ENCODE measurements around the gene NCCRP1. TPM values are rescaled to one million over a fixed set of nuclear protein-coding genes. Genes with fewer than 3 reads are reported as not detected.

The NCCRP1 gene
- total and polyA plus RNA-seq, 7 experiments from 2014 or later = not detected

DNA sequence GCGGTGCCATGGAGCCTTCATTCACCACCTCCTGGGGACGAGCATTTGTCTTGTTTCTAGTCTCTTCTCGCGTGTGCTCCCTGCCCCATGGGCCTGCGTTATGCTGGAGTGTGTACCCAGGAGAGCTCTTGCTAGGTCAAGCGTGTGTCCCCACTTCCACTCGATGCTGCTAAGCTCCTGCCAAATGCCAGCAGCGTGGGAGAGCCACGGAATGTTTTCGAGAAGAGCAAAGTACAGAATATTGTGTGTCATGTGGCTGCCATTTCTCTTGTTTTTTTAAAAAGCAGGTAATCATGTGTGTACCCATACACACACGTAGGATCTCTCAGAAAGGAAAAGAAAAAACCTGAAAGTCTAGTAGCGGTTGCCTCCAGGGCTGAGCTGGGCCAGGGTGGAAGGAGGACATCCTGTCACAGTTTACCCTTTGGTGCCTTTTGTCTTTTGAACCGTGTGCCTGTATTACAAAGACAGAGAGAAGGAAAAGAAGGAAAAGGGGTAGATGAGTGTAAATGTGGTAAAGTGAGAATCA lies 42.6 kb upstream of the NCCRP1 start:
- intact Hi-C loops (cut with micrococcal nuclease) = no loop called here
- POLR2A ChIA-PET = no interaction called here
- Histone ChIP-seq H3K27ac (ENCODE audit: low read depth, low read length) (no peak overlapping the region), H3K4me3 (ENCODE audit: low read length) (no peak overlapping the region), H3K4me1 (ENCODE audit: control insufficient read depth in 2 of 2, insufficient read depth in 2 of 2, low read length in 2 of 2) (no peaks in the 10 kb centered on the region), H3K9me3 (ENCODE audit: control insufficient read depth in 2 of 3, low read length in 3 of 3) (no peaks in the 10 kb centered on the region), H3K36me3 (ENCODE audit: control insufficient read depth in 2 of 3, insufficient read depth in 3 of 3, low read length in 3 of 3) (peaks cover 0 to under 1% (median 0%) of the 10 kb centered on the region in 3 experiments), H3K27me3 (ENCODE audit: control insufficient read depth in 2 of 2, insufficient read depth in 2 of 2, low read length in 2 of 2) (no peaks in the 10 kb centered on the region)
- no peaks in the 10 kb centered on the region for H3K9me3 Mint-ChIP-seq
- ATAC-seq (no peak), DNase-seq (no peak)
- no peaks in the 10 kb centered on the region for H3K27me3 Mint-ChIP-seq
- CTCF ChIA-PET = no interaction called here
- no peak overlapping the region for H3K4me3 Mint-ChIP-seq
- peak overlapping the region in 3 of 9 donors; percentile 38 to 90 (median 56) for H3K27ac Mint-ChIP-seq
- peaks cover 0 to 5% (median 0%) of the 10 kb centered on the region in 5 donors for H3K36me3 Mint-ChIP-seq
- H3K4me1 Mint-ChIP-seq = peaks cover 19 to 43% (median 35%) of the 10 kb centered on the region in 7 donors

DNA sequence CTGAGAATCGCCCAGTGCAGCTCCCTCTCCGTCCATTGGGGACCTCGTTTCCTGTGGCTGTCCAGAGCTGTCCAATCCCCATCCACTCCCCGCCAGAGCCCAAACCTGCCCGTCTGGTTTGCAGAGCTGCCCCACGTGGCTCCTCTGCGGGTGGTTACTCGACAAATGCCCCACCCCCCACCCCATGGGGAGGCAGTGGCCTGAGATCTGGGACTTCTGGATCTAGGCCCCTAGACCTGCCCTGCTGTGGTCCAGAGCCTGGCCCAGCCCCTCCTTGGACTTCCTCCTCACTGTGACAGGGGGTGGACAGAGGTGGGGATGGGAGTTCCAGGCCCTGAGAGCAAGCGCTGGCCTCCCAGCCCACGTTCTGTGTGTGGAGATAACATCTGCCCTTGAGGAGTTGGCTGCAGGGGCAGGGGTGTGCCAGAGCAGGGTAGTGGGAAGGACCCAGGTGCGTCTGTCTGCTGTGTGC lies 42.1 kb upstream of the NCCRP1 start:
- H3K4me1 Mint-ChIP-seq = peaks cover 19 to 43% (median 35%) of the 10 kb centered on the region in 7 donors
- Histone ChIP-seq H3K4me3 (ENCODE audit: low read length) (no peak overlapping the region), H3K4me1 (ENCODE audit: control insufficient read depth in 2 of 2, insufficient read depth in 2 of 2, low read length in 2 of 2) (no peaks in the 10 kb centered on the region), H3K27me3 (ENCODE audit: control insufficient read depth in 2 of 2, insufficient read depth in 2 of 2, low read length in 2 of 2) (no peaks in the 10 kb centered on the region), H3K36me3 (ENCODE audit: control insufficient read depth in 2 of 3, insufficient read depth in 3 of 3, low read length in 3 of 3) (peaks cover 0 to under 1% (median 0%) of the 10 kb centered on the region in 3 experiments), H3K9me3 (ENCODE audit: control insufficient read depth in 2 of 3, low read length in 3 of 3) (no peaks in the 10 kb centered on the region), H3K27ac (ENCODE audit: low read depth, low read length) (no peak overlapping the region)
- DNase-seq (no peak), ATAC-seq (no peak)
- H3K27me3 Mint-ChIP-seq = no peaks in the 10 kb centered on the region
- POLR2A ChIA-PET = no interaction called here
- no peak overlapping the region for H3K27ac Mint-ChIP-seq
- H3K36me3 Mint-ChIP-seq = peaks cover 0 to 5% (median 0%) of the 10 kb centered on the region in 5 donors
- intact Hi-C loops (cut with micrococcal nuclease) = no loop called here
- H3K4me3 Mint-ChIP-seq = no peak overlapping the region
- H3K9me3 Mint-ChIP-seq = no peaks in the 10 kb centered on the region
- CTCF ChIA-PET = interaction anchor here (0.5 kb wide), 1 partner anchor 109 kb away, joined by 4 read pairs; no protein-coding TSS in a partner anchor

- no peaks in the 10 kb centered on the region for H3K27me3 ChIP-seq (ENCODE audit: control insufficient read depth in 2 of 2, insufficient read depth in 2 of 2, low read length in 2 of 2)
- H3K27ac Mint-ChIP-seq = peak overlapping the region in 1 of 9 donors; percentile 28
- no peaks in the 10 kb centered on the region for H3K4me1 ChIP-seq (ENCODE audit: control insufficient read depth in 2 of 2, insufficient read depth in 2 of 2, low read length in 2 of 2)
- no peaks in the 10 kb centered on the region for H3K9me3 ChIP-seq (ENCODE audit: control insufficient read depth in 2 of 3, low read length in 3 of 3)
- H3K4me1 Mint-ChIP-seq = peaks cover 19 to 43% (median 35%) of the 10 kb centered on the region in 7 donors
- no peak overlapping the region for H3K4me3 Mint-ChIP-seq
- DNase-seq (no peak), ATAC-seq (no peak)
- POLR2A ChIA-PET = no interaction called here
- H3K36me3 Mint-ChIP-seq = peaks cover 0 to 5% (median 0%) of the 10 kb centered on the region in 5 donors
- intact Hi-C loops (cut with micrococcal nuclease) = no loop called here
- H3K27ac ChIP-seq (ENCODE audit: low read depth, low read length) = no peak overlapping the region
- no peak overlapping the region for H3K4me3 ChIP-seq (ENCODE audit: low read length)
- H3K27me3 Mint-ChIP-seq = no peaks in the 10 kb centered on the region
- CTCF ChIA-PET = interaction anchor here (0.5 kb wide), 1 partner anchor 110 kb away, joined by 4 read pairs; no protein-coding TSS in a partner anchor
- H3K36me3 ChIP-seq (ENCODE audit: control insufficient read depth in 2 of 3, insufficient read depth in 3 of 3, low read length in 3 of 3) = peaks cover 0 to 3% (median 0%) of the 10 kb centered on the region in 3 experiments
- no peaks in the 10 kb centered on the region for H3K9me3 Mint-ChIP-seq
Measured at GRCh38 chr19:39155114-39155700, 41.6 kb upstream of the NCCRP1 start.

DNA sequence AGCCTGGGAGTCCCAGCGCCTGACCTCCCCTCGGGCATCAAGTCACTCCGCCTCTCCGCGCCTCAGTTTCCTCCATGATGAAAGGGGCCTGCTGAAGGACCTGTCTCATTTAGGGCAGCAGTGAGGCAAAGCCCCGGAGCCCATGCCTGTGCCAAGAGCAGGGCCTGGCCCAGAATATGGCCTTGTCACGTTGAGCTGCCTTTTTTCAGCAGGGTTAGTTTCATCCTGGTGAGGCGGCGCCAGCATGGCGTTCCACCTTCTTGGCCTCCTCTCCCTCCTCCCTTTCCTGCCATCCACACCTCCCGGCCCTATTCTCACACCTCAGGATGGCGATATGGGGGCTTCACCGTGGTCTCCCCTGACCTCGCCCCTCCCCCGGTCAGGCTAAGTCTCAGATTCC lies 41.0 kb upstream of the NCCRP1 start:
- Histone ChIP-seq H3K9me3 (ENCODE audit: control insufficient read depth in 2 of 3, low read length in 3 of 3) (no peaks in the 10 kb centered on the region), H3K27me3 (ENCODE audit: control insufficient read depth in 2 of 2, insufficient read depth in 2 of 2, low read length in 2 of 2) (no peaks in the 10 kb centered on the region), H3K36me3 (ENCODE audit: control insufficient read depth in 2 of 3, insufficient read depth in 3 of 3, low read length in 3 of 3) (peaks cover 0 to 3% (median 0%) of the 10 kb centered on the region in 3 experiments), H3K4me3 (ENCODE audit: low read length) (no peak overlapping the region), H3K27ac (ENCODE audit: low read depth, low read length) (no peak overlapping the region), H3K4me1 (ENCODE audit: control insufficient read depth in 2 of 2, insufficient read depth in 2 of 2, low read length in 2 of 2) (no peaks in the 10 kb centered on the region)
- H3K4me1 Mint-ChIP-seq = peaks cover 19 to 47% (median 35%) of the 10 kb centered on the region in 7 donors
- ATAC-seq (no peak), DNase-seq (no peak)
- no peaks in the 10 kb centered on the region for H3K27me3 Mint-ChIP-seq
- ChIA-PET CTCF (no interaction called here), POLR2A (no interaction called here)
- intact Hi-C loops (cut with micrococcal nuclease) = no loop called here
- peak overlapping the region in 1 of 10 donors; percentile 34 for H3K4me3 Mint-ChIP-seq
- no peaks in the 10 kb centered on the region for H3K9me3 Mint-ChIP-seq
- peaks cover 0 to 5% (median 0%) of the 10 kb centered on the region in 5 donors for H3K36me3 Mint-ChIP-seq
- H3K27ac Mint-ChIP-seq = no peak overlapping the region

- H3K4me1 Mint-ChIP-seq = peaks cover 19 to 40% (median 28%) of the 10 kb centered on the region in 7 donors
- H3K27ac Mint-ChIP-seq = no peak overlapping the region
- CTCF ChIA-PET = no interaction called here
Measured at GRCh38 chr19:39156326-39157230, 40.2 kb upstream of the NCCRP1 start.

DNA sequence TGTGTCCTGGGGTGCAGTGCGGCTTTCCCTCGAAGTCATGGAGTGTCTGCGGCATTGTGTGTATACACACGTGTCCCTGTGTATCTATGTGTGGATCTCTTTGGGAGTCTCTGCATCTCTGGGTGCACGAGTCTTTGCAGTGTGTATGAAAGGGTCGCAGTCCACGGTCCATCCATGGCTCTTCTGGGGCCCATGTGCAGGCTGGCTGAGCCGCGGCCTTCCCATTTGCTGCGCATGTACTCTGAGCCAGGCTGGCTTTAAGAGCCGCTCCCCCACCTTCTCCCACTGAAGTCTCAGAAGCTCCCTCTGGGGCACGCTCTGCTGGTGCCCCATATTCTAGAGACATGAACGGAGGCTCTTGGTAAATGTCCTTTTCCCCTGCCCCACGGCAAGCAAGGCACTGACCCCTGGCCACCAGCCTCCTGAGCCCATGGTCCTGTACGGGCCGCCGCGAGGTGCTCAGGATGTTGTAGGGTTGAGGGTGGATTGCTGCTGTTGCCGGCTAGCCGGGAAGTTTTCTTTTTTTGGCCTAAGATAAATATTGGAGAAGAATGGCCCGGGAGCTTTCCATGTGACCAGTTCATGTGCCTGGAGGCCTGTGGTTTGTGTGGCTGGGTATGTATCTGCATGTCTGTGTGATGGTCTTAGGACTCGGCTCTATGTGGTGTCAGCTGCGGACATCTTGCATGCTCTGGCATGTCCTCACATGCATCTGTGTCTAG lies 39.3 kb upstream of the NCCRP1 start:
- H3K9me3 ChIP-seq (ENCODE audit: control insufficient read depth in 2 of 3, low read length in 3 of 3) = no peaks in the 10 kb centered on the region
- H3K27me3 Mint-ChIP-seq = no peaks in the 10 kb centered on the region
- POLR2A ChIA-PET = no interaction called here
- H3K4me3 Mint-ChIP-seq = no peak overlapping the region
- no peaks in the 10 kb centered on the region for H3K9me3 Mint-ChIP-seq
- CTCF ChIA-PET = no interaction called here
- no peak overlapping the region for H3K4me3 ChIP-seq (ENCODE audit: low read length)
- H3K27me3 ChIP-seq (ENCODE audit: control insufficient read depth in 2 of 2, insufficient read depth in 2 of 2, low read length in 2 of 2) = no peaks in the 10 kb centered on the region
- intact Hi-C loops (cut with micrococcal nuclease) = no loop called here
- DNase-seq (no peak), ATAC-seq (no peak)
- peaks cover 19 to 41% (median 29%) of the 10 kb centered on the region in 7 donors for H3K4me1 Mint-ChIP-seq
- no peak overlapping the region for H3K27ac ChIP-seq (ENCODE audit: low read depth, low read length)
- peaks cover 0 to 3% (median 0%) of the 10 kb centered on the region in 3 experiments for H3K36me3 ChIP-seq (ENCODE audit: control insufficient read depth in 2 of 3, insufficient read depth in 3 of 3, low read length in 3 of 3)
- no peaks in the 10 kb centered on the region for H3K4me1 ChIP-seq (ENCODE audit: control insufficient read depth in 2 of 2, insufficient read depth in 2 of 2, low read length in 2 of 2)
- peaks cover 0 to 5% (median 0%) of the 10 kb centered on the region in 5 donors for H3K36me3 Mint-ChIP-seq
- no peak overlapping the region for H3K27ac Mint-ChIP-seq

More at GRCh38 chr19:39156326-39157230, 40.2 kb upstream of the NCCRP1 start:
- Histone ChIP-seq H3K36me3 (ENCODE audit: control insufficient read depth in 2 of 3, insufficient read depth in 3 of 3, low read length in 3 of 3) (peaks cover 0 to 3% (median 0%) of the 10 kb centered on the region in 3 experiments), H3K9me3 (ENCODE audit: control insufficient read depth in 2 of 3, low read length in 3 of 3) (no peaks in the 10 kb centered on the region), H3K27me3 (ENCODE audit: control insufficient read depth in 2 of 2, insufficient read depth in 2 of 2, low read length in 2 of 2) (no peaks in the 10 kb centered on the region), H3K4me1 (ENCODE audit: control insufficient read depth in 2 of 2, insufficient read depth in 2 of 2, low read length in 2 of 2) (no peaks in the 10 kb centered on the region), H3K4me3 (ENCODE audit: low read length) (no peak overlapping the region), H3K27ac (ENCODE audit: low read depth, low read length) (no peak overlapping the region)
- Mint-ChIP-seq H3K27me3 (no peaks in the 10 kb centered on the region), H3K36me3 (peaks cover 0 to 5% (median 0%) of the 10 kb centered on the region in 5 donors), H3K9me3 (no peaks in the 10 kb centered on the region), H3K4me3 (no peak overlapping the region)
- intact Hi-C loops (cut with micrococcal nuclease) = no loop called here
- no peak for DNase-seq
- POLR2A ChIA-PET = no interaction called here
- ATAC-seq = no peak

Measured in naive thymus-derived CD4-positive, alpha-beta T cell (primary cell).